Superior temporal gyrus (tissue), 1 donor: Measurements from ENCODE around the gene ATP5PB.

ENCODE experiments used
- DNase-seq: peaks from one replicate; pipeline ENCODE4 v3.0.0-alpha.2; 2016; ENCODE audit errors: extremely low spot score

The ATP5PB gene

DNA sequence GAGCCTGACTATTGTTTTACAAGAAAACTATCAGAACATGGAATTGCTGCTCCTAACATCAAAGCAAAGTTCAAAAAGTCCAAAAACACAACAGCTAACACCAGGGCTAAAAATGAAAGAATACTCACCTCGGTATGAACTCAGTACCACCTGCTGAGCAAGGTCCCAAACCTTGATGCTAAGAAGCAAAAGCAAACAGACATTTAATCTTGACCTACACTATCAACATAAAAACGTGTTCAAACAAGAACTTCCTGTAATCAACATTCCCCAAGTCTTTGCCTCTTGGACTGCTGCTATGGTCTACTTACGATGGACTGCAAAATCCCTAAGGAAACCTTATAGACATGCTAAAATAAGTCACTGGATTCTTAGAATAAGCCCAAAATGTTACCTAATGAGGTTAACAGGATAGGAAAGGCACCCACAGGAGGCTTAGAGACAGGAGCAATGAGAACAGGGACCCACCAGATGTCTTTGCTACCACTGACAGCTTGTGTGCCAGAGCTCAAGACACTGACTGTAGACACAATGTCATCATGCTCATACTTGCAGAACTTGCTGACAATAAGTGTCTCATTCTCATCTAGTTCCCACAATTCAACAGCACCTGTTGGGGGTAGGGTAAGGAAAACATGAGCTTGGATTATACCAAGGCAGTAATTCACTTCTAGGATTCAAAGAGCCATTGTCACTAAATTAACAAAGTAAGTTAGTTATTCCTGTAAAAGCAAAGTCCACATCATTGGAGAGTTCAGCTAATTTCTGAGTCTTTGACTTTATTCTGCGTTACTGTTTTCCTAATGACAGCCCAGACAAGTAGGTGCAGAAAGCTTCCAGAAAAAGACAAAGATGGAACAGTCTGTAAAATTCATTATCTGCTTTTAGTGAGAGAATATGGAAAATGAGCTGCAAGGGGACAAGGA, 2.0 kb upstream of the ATP5PB start:
- DNase-seq: no peak

GRCh38 chr1:111448482-111448917, 764 bp upstream of the ATP5PB start:
- DNase-seq: no peak

GRCh38 chr1:111449703-111450017, 396 bp downstream of the ATP5PB start:
- DNase-seq: no peak

DNA sequence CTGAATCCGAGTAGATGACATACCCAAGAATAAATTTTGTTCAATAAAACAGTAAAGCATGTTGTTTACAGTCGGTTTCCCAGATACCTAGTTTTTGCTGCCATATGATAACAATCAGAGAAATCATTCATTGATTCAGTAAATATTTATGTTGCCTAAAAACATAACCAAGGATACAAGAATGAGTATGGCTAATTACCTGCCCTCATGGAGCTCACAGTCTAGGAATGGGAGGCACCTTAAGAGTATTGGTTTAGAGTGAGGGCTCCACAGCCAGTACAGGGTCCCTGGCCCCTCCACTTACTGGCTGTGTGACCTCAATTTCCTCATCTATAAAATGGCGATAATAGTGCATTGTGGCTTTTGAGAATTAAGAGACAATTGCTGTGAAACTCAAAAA, 921 bp downstream of the ATP5PB start:
- no peak for DNase-seq

GRCh38 chr1:111452581-111452980, 3.3 kb downstream of the ATP5PB start:
- no peak for DNase-seq

DNA sequence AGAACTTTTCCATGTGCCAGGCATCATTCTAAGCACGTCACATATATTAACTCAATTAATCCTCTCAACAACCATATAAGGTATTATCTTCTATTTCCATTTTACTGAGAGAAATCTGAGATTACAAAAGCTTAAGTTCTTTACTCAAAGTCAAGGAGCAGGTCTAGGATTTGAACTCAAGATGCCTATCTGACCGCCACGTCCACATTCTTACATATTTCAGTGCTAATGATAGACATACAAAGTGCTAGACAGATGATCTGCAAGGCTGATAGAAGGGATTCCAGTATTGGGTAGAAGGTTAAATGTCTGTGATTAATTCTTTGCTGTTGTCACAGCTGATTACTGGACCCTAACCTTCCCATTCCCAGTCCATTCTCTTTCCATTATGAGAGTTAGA, 4.4 kb downstream of the ATP5PB start:
- no peak for DNase-seq

- no peak for DNase-seq
These were observed 5.8 kb downstream of the ATP5PB start for GRCh38 chr1:111454859-111455641.

GRCh38 chr1:111455642-111456031, 6.4 kb downstream of the ATP5PB start:
- no peak for DNase-seq

GRCh38 chr1:111461765-111462164, 12.5 kb downstream of the ATP5PB start:
- DNase-seq: no peak

DNA sequence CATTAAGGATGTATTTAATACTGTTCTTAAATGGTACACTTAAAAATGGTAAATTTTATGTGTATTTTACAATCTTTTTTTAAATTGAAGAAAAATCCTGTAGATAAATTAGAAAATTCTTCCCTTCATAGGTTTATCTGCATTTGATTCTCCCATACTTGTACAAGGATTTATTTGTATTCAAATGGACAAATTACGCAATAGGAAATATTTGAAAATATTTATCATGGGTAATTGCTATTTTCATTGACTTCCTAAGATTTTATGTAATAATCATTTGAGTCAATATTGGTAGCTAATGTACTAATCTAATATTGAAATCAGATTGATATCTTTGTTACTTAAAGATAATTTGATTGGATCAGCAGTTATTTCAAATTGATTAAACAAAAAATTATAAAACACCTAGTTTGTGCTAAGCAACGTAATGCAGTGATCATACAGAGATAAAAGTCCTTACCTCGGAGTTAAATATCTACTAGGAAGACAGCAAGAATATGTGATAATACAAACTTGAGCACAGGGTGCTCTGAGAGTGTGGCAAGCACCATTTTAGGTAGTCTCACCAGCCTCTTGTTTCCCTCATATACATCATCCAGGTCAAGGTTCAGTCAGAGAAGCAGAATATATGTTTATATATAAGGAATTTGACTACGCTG, 13.2 kb downstream of the ATP5PB start:
- no peak for DNase-seq

DNA sequence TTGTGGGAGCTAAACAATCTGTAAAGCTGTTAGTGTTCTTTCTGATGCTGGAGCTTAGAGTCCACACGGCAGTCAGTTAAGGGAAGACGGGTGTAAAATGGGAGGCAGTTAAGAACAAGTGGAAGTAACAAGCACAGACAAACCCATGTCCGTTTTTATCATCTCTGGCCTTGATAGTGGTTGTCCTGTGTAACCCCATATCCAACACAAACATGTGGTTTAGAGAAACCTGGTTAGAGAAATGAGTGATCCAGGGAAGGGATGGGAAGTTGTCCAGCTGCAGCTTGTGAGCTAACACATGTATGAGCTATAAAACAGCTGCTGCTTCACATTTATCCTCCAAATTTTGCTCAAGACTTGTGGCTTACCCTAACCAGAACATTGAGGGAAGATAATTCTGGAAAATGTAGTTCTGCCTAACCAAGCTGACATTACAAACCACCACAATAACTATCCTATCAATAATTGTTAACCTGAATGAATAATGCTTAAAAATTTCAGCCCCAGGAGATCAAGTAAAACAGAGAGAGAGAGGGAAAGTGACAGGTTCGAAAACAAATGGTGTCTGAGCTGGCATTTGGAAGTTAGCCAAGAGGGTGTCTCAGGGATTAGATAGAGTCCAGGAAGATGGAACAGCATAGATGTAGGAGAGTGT, 13.9 kb downstream of the ATP5PB start:
- no peak for DNase-seq

DNA sequence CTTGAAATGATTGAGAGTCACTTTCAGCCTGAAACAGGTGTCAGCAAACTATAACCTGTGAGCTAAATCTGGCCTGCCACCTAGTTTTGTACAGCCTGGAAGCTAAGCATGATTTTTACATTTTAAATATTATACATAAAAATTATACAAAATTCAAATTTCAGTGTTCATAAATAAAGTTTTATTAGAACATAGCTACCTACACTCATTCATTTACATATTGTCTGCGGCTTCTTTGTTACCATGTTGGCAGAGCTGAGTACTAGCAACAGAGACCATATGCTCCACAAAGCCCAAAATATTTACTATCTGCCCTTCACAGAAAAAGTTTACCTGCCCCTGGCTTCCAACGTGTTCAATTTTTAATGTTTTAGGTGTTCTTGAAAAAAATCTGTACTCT, 16.5 kb downstream of the ATP5PB start:
- no peak for DNase-seq

DNA sequence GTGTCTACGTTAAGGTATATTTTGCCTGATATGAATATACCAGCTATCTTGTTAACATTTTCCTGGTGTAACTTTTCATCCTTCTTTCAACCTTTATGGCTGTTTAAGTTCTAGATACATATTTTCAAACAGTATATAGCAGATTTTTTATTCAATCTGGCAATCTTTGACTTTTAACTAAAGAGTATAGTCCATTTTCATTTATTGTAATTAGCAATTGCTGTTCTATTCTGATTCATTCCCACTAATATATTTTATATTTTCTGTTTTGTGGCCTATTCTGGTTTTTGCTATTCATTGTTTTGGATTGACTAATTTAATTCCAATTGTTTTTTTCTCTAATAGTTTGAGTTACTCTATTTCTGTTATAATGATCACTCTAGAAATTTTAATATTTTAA, 17.2 kb downstream of the ATP5PB start:
- DNase-seq: no peak

DNA sequence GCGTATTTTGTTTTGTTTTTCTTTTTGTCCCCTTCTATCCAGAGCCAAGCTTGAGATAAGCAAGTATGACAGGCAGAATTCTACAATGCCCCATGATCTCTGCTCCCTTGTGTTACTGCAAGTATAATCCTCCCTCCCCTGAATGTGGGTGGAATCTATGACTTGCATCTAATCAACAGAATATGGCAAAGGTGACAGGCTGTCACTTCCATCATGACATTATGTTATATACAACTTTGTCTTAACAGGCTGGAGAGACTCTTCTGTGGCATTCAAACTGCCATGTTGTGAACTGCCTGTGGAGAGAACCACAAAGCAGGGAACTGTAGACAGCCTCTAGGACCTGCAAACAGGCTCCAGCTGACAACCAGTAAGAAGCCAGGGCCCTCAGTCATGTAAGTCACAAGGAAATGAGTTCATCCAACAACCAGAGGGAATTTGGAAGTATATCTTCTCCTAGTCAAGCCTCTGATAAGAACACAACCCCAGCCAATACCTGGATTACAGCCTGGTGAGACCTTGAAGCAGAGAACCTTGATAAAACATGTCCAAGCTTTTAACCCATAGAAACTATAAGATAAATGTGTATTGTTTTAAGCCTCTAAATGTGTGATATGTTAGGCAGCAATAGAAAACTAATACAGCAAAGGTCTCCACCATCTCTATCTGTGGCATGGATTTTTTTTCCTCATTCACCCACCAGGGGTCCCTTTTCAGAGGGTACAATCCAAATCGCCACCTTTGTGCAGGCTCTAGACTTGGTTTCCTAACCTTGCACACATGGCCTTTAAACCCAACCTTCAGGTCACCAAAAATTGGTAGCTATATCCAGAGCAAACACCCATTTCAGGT, 18.8 kb downstream of the ATP5PB start:
- DNase-seq: no peak

DNA sequence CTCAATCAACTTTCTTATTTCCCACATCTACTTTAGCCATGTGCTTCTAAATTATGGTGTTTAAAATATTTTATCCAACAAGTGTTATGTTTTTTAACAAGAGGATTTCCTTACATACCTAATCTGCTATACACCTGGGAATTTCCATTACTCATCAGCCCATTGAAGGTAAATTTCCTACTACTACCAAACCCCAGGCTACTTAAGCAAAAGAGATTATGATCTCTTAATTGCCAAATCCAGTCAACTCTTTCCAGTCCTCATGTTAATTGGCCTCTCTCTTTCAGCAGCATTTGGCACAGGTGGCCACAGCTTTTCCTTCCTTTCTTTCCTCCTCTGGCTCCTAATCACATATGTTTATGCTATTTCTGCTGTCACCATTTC, 19.4 kb downstream of the ATP5PB start:
- no peak for DNase-seq

- no peak for DNase-seq
These were observed 20.3 kb downstream of the ATP5PB start for GRCh38 chr1:111469539-111469938.

DNA sequence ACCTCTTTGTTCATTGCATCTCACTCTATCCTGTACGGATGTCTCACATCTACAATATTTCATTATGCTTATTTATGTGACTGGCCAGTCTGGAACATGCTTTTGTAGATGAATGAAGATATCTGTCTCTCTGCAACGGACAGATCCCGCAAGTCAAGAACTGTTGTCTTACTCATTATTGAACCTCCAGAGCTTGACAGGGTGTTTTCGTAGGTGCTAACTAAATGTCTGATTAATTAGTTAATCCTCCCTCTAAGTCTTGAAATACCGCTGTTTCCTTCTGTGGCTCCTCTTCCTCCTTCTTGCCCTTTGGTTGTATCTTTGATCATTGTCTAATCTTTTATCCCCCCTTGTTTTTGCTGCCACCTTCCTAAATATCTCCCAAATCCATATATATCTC, 21.3 kb downstream of the ATP5PB start:
- DNase-seq: no peak

- DNase-seq: no peak
These were observed 21.7 kb downstream of the ATP5PB start for GRCh38 chr1:111471012-111471411.

- no peak for DNase-seq
These were observed 22.3 kb downstream of the ATP5PB start for GRCh38 chr1:111471538-111471937.

DNA sequence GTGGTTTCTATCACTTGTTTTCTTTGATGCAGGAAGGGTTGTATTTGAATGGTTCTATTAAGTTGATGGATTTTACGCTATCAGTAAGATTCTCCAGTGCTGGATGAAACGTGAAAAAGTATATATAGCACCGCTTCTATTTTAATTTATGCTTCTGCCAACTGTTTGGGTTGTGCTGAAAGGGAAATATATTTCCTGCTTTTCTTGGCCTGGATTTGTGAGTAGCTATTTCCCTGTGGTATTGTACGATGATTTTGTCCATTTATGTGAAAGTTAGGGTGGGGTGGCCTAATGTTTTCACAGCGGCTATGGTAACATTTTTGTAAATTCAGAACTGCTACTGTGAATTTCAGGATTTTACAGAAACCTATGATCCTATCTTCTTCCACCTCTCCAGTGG, 24.8 kb downstream of the ATP5PB start:
- no peak for DNase-seq

- no peak for DNase-seq
These were observed 25.3 kb downstream of the ATP5PB start for GRCh38 chr1:111474521-111474920.
